OCI-LY3 (cell line): ENCODE data around the gene CLEC3B.
A peak's percentile ranks its signal among the peaks of the same experiment; 100 is the strongest.
"Not testable (repeated sequence)": the region's sequence is repeated elsewhere in the genome, so short reads cannot be mapped to it uniquely, and the experiment has no call there.

Source experiments
- H2AFZ ChIP-seq: fragments of 200-600, 300-600 bp; shearing (Covaris generic); 2 replicates; pipeline ENCODE4 v1.6.0; 2014; ENCODE audit warnings: antibody characterized with exemption, low read depth, low read length
- H3K27ac ChIP-seq: fragments of 200-600, 300-600 bp; sonication (generic); 2 replicates; pipeline ENCODE4 v1.5.1; 2014; ENCODE audit warnings: mild to moderate bottlenecking, low read length, moderate library complexity, mixed read lengths
- H3K27me3 ChIP-seq: fragments of 200-600, 300-600 bp; sonication (generic); 2 replicates; pipeline ENCODE4 v1.6.1; 2014; ENCODE audit warnings: low read depth, low read length, mixed read lengths
- H3K36me3 ChIP-seq: fragments of 200-600, 300-600 bp; sonication (generic); replicated peaks from 2 replicates; pipeline ENCODE3; 2014; ENCODE audit warnings: low read depth, low read length, mixed read lengths
- H3K4me1 ChIP-seq: fragments of 300-600, 200-600 bp; sonication (generic); 2 replicates; pipeline ENCODE4 v1.6.1; 2014; ENCODE audit warnings: low read length, mixed read lengths
- H3K4me2 ChIP-seq: fragments of 200-600, 300-600 bp; sonication (generic); 2 replicates; pipeline ENCODE4 v1.6.1; 2014; ENCODE audit warnings: low read length, mixed read lengths
- H3K4me3 ChIP-seq: fragments of 300-600, 200-600 bp; sonication (generic); 2 replicates; pipeline ENCODE4 v1.5.1; 2014; ENCODE audit warnings: antibody characterized with exemption, mild to moderate bottlenecking, low read length, moderate library complexity
- H3K79me2 ChIP-seq: fragments of 300-600, 200-600 bp; shearing (Covaris generic); 2 replicates; pipeline ENCODE4 v1.6.1; 2014; ENCODE audit warnings: mild to moderate bottlenecking, low read length, mixed read lengths
- H3K9ac ChIP-seq: fragments of 300-600, 200-600 bp; shearing (Covaris generic); 2 replicates; pipeline ENCODE4 v1.6.0; 2014; ENCODE audit warnings: mild to moderate bottlenecking, low read length, moderate library complexity
- H3K9me3 ChIP-seq: fragments of 200-600, 300-600 bp; shearing (Covaris generic); 2 replicates; pipeline ENCODE4 v1.6.1; 2014; ENCODE audit warnings: low read length, mixed read lengths; ENCODE audit not compliant: insufficient read depth
- H4K20me1 ChIP-seq: fragments of 200-600, 300-600 bp; sonication (generic); 2 replicates; pipeline ENCODE4 v1.6.1; 2016; ENCODE audit warnings: low read length, mixed read lengths; ENCODE audit not compliant: insufficient read depth
- CTCF ChIP-seq: fragments of 200-600, 300-600 bp; sonication (generic); IDR thresholded peaks from 2 replicates; pipeline ENCODE4 v1.5.1; 2014; ENCODE audit warnings: antibody characterized with exemption, low read length, low read depth
- EZH2phosphoT487 ChIP-seq: fragments of 200-600 bp; shearing (Covaris generic); IDR thresholded peaks from 2 replicates; pipeline ENCODE4 v1.6.1; 2018; ENCODE audit warnings: antibody characterized with exemption, mixed run types, low read depth

CLEC3B gene

GRCh38 chr3:44983484-44983941 is 42.6 kb upstream of the CLEC3B start:
- H3K4me2 ChIP-seq = no peak overlapping the region
- H3K9ac ChIP-seq = no peak overlapping the region
- no peak for TF ChIP-seq CTCF
- TF ChIP-seq EZH2phosphoT487 = no peak
- H3K27me3 ChIP-seq = no peaks in the 10 kb centered on the region
- peaks cover 99% of the 10 kb centered on the region for H3K79me2 ChIP-seq
- peaks cover 73% of the 10 kb centered on the region for H4K20me1 ChIP-seq
- peaks cover 51% of the 10 kb centered on the region for H3K36me3 ChIP-seq
- no peak overlapping the region for H3K4me3 ChIP-seq
- H2AFZ ChIP-seq = no peak overlapping the region
- H3K9me3 ChIP-seq = no peaks in the 10 kb centered on the region
- H3K4me1 ChIP-seq = peaks cover 17% of the 10 kb centered on the region
- no peak overlapping the region for H3K27ac ChIP-seq

GRCh38 chr3:44984335-44984734 is 41.8 kb upstream of the CLEC3B start:
- no peak for TF ChIP-seq CTCF
- no peak for TF ChIP-seq EZH2phosphoT487
- Histone ChIP-seq H3K9ac (no peak overlapping the region), H3K27ac (no peak overlapping the region), H3K4me3 (no peak overlapping the region), H3K9me3 (no peaks in the 10 kb centered on the region), H3K4me1 (peaks cover 17% of the 10 kb centered on the region), H3K27me3 (no peaks in the 10 kb centered on the region), H2AFZ (no peak overlapping the region), H3K36me3 (peaks cover 50% of the 10 kb centered on the region), H3K79me2 (peaks cover 99% of the 10 kb centered on the region), H4K20me1 (peaks cover 71% of the 10 kb centered on the region), H3K4me2 (no peak overlapping the region)

GRCh38 chr3:44986330-44986729 is 39.8 kb upstream of the CLEC3B start:
- peaks cover 54% of the 10 kb centered on the region for H4K20me1 ChIP-seq
- not testable (repeated sequence) for H3K4me2 ChIP-seq, H3K27me3 ChIP-seq, H3K9ac ChIP-seq, H3K4me1 ChIP-seq, H3K9me3 ChIP-seq, H3K27ac ChIP-seq, H2AFZ ChIP-seq, H3K4me3 ChIP-seq
- H3K36me3 ChIP-seq = peaks cover 52% of the 10 kb centered on the region
- peaks cover 96% of the 10 kb centered on the region for H3K79me2 ChIP-seq

GRCh38 chr3:44987332-44987731 is 38.8 kb upstream of the CLEC3B start:
- H3K9me3 ChIP-seq = no peaks in the 10 kb centered on the region
- H3K27ac ChIP-seq = no peak overlapping the region
- H3K4me2 ChIP-seq = no peak overlapping the region
- peaks cover 62% of the 10 kb centered on the region for H3K36me3 ChIP-seq
- no peaks in the 10 kb centered on the region for H3K27me3 ChIP-seq
- H3K4me3 ChIP-seq = no peak overlapping the region
- TF ChIP-seq EZH2phosphoT487 (no peak), CTCF (no peak)
- peaks cover 44% of the 10 kb centered on the region for H4K20me1 ChIP-seq
- no peak overlapping the region for H3K9ac ChIP-seq
- peaks cover 94% of the 10 kb centered on the region for H3K79me2 ChIP-seq
- H3K4me1 ChIP-seq = no peaks in the 10 kb centered on the region
- H2AFZ ChIP-seq = no peak overlapping the region

GRCh38 chr3:44988073-44988472 is 38.0 kb upstream of the CLEC3B start:
- Histone ChIP-seq H3K4me1 (no peaks in the 10 kb centered on the region), H2AFZ (no peak overlapping the region), H3K79me2 (peaks cover 94% of the 10 kb centered on the region), H3K4me3 (no peak overlapping the region), H3K9me3 (no peaks in the 10 kb centered on the region), H3K36me3 (peaks cover 61% of the 10 kb centered on the region), H3K9ac (no peak overlapping the region), H3K27me3 (no peaks in the 10 kb centered on the region), H4K20me1 (peaks cover 43% of the 10 kb centered on the region), H3K4me2 (no peak overlapping the region), H3K27ac (no peak overlapping the region)
- peak; percentile 46 for TF ChIP-seq CTCF
- TF ChIP-seq EZH2phosphoT487 = no peak
